H1 (cell line): ENCODE data around the gene CALHM3. TPM values are rescaled to one million over a fixed set of nuclear protein-coding genes. Genes with fewer than 3 reads are reported as not detected.

ENCODE experiments used
- CEBPB ChIP-seq: IDR thresholded peaks from 2 replicates; pipeline ENCODE4 v1.6.1; 2012; ENCODE audit warnings: low read depth, low read length
- CTBP2 ChIP-seq: IDR thresholded peaks from 2 replicates; pipeline ENCODE4 v1.7.0; 2011; ENCODE audit warnings: borderline replicate concordance, mild to moderate bottlenecking, moderate library complexity, mixed read lengths, low read length; ENCODE audit not compliant: insufficient read depth, insufficient read length
- KDM1A ChIP-seq: fragments of 200-600, 300-600 bp; sonication (generic); IDR thresholded peaks from 2 replicates; pipeline ENCODE4 v1.7.1; 2016; ENCODE audit warnings: mild to moderate bottlenecking, low read length, borderline replicate concordance
- KDM4A ChIP-seq: IDR thresholded peaks from one replicate; pipeline ENCODE4 v1.7.1; 2012; ENCODE audit warnings: low read depth, mild to moderate bottlenecking, moderate library complexity, low read length, inconsistent platforms; ENCODE audit not compliant: severe bottlenecking
- NANOG ChIP-seq: IDR thresholded peaks from 2 replicates; pipeline ENCODE4 v1.6.1; 2011; ENCODE audit warnings: low read length, low read depth, mild to moderate bottlenecking, inconsistent platforms; ENCODE audit not compliant: insufficient read depth, poor library complexity, severe bottlenecking
- polyA plus RNA-seq, 7 experiments: library from polyadenylated mRNA; depleted of rRNA in 3 of 7; stranded (reverse) in 5 of 7; unstranded in 2 of 7; fragments of >200 nt in 5 of 7; fragments of 200-250 nt in 2 of 7; gene quantifications; 1 replicate in 5 of 7; 2 replicates in 1 of 7; 4 replicates in 1 of 7; pipeline versions ENCODE4 v1.2.1 to v1.2.3, GENCODE V29; 2011 to 2013; ENCODE audit warnings: missing spikeins in 2 of 7, mixed read lengths in 2 of 7
- total RNA-seq: library from RNA; stranded (reverse); fragmentation: NEBNext Ultra II Directional; extraction: Animal tissue kit (Norgen Biotek cat#: 25700); gene quantifications from 2 replicates; pipeline ENCODE4 v1.2.1, GENCODE V29; 2021
- TF ChIP-seq, protein P1 (sequence below): IDR thresholded peaks from 2 replicates; pipeline ENCODE4 v1.6.1; 2012; ENCODE audit warnings: low read length, inconsistent platforms
- TF ChIP-seq, protein P2 (sequence below): IDR thresholded peaks from 2 replicates; pipeline ENCODE4 v1.6.1; 2011; ENCODE audit warnings: low read depth, mild to moderate bottlenecking, low read length; ENCODE audit not compliant: insufficient read depth

Gene CALHM3
- total and polyA plus RNA-seq, 2 of the 8 experiments (the other 6 are each of a cell fraction or from before 2014, with no cell fraction given): 0.17 to 0.60 TPM

DNA sequence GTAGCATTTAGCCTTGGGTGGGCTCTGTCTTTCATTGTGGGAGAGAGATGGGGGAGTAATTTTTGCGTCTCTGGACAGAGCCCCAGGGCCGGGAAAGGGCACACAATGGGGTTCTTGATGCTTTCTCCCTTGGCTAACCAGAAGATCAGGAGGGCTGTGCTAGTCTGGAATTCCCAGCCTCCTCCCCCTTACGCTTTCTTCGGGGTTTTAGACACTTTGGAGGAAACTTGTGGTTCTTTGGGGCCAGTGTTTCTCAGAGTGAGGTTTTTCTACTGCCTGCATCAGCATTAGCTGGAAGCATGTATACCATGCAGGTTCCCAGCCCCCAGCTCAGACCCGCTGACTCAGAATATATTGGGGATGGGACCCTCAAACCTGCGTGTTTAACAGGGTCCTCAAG, 21.4 kb upstream of the CALHM3 start (continued):
- no peak for TF ChIP-seq CTBP2
- TF ChIP-seq KDM4A: no peak
- TF ChIP-seq KDM1A: no peak
- TF ChIP-seq, protein P1, sequence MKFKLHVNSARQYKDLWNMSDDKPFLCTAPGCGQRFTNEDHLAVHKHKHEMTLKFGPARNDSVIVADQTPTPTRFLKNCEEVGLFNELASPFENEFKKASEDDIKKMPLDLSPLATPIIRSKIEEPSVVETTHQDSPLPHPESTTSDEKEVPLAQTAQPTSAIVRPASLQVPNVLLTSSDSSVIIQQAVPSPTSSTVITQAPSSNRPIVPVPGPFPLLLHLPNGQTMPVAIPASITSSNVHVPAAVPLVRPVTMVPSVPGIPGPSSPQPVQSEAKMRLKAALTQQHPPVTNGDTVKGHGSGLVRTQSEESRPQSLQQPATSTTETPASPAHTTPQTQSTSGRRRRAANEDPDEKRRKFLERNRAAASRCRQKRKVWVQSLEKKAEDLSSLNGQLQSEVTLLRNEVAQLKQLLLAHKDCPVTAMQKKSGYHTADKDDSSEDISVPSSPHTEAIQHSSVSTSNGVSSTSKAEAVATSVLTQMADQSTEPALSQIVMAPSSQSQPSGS: no peak
- TF ChIP-seq, protein P2, sequence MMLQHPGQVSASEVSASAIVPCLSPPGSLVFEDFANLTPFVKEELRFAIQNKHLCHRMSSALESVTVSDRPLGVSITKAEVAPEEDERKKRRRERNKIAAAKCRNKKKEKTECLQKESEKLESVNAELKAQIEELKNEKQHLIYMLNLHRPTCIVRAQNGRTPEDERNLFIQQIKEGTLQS: no peak
- no peak for TF ChIP-seq CEBPB
- no peak for TF ChIP-seq NANOG
